Activated CD4-positive, alpha-beta T cell treated with anti-CD3 and anti-CD28 coated beads for 36 hours (primary cell): ENCODE results near the gene UGT1A4. TPM values are rescaled to one million over a fixed set of nuclear protein-coding genes. Genes with fewer than 3 reads are reported as not detected.
A peak's percentile ranks its signal among the peaks of the same experiment; 100 is the strongest.

ENCODE experiments used
- ATAC-seq: fragments of 200-7000 bp; cut with Tn5 transposase; one replicate; pipeline ENCODE4 v1.10.0; 2021; ENCODE audit warnings: mild to moderate bottlenecking, moderate library complexity
- CTCF ChIA-PET: fragments of 350-600 bp; sonication (Branson Sonifier 250); formaldehyde crosslinking; loops from one replicate; lab custom pipeline; 2021; ENCODE audit warnings: antibody characterized with exemption; lab: Charles Lee
- POLR2A ChIA-PET: fragments of 350-600 bp; sonication (Branson Sonifier 250); formaldehyde crosslinking; loops from one replicate; lab custom pipeline; 2021; ENCODE audit warnings: antibody characterized with exemption, inconsistent platforms; lab: Charles Lee
- DNase-seq: peaks from one replicate; pipeline ENCODE4 v3.0.0-alpha.2; 2020
- H3K27ac Mint-ChIP-seq: one replicate; pipeline ENCODE4 v1.8.0; 2021; ENCODE audit warnings: mixed read lengths
- H3K27me3 Mint-ChIP-seq: one replicate; pipeline ENCODE4 v1.8.0; 2021; ENCODE audit warnings: mixed read lengths
- H3K36me3 Mint-ChIP-seq: one replicate; pipeline ENCODE4 v1.8.0; 2021; ENCODE audit warnings: low read depth, mixed read lengths
- H3K4me1 Mint-ChIP-seq: one replicate; pipeline ENCODE4 v1.8.0; 2021; ENCODE audit warnings: mixed read lengths
- H3K4me3 Mint-ChIP-seq: one replicate; pipeline ENCODE4 v1.8.0; 2021; ENCODE audit warnings: mild to moderate bottlenecking, moderate library complexity, mixed read lengths
- H3K9me3 Mint-ChIP-seq: one replicate; pipeline ENCODE4 v1.8.0; 2021; ENCODE audit warnings: low read depth, mixed read lengths
- intact Hi-C, 2 experiments: fragments of 100-400 bp; cut with DNase I in 1 of 2; cut with micrococcal nuclease in 1 of 2; formaldehyde crosslinking; loops; one replicate each; pipeline versions ENCODE4 v1.14.2 to v1.15.1; 2022 to 2024; cut with DNase I, micrococcal nuclease
- total RNA-seq, 2 experiments: library from RNA; stranded (reverse); gene quantifications; one replicate each; pipeline ENCODE4 v1.2.3, GENCODE V29; 2021

The UGT1A4 gene
- total RNA-seq, 2 experiments from 2014 or later: not detected

DNA sequence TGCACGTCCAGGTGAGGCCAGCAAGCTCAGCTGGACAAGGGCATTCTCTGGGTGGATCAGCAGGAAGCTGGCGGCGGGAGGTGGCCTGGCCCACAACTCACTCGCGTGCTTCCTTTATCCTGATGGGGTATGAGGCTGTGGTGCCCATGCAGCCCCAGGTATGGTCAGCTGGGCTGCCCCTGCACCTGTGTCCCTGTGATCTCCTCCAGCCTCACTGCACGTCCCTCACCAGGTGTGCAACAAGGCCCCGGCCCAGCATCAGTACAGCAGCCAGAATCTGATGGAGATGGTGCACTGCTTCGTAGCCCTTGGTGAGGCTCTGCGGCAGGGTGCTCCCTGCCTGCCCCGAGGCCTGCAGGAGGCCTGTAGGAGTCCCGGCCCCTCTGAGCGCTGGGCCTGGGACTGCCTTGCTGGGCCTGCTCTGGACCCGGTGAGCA, 77.2 kb downstream of the UGT1A4 start:
- DNase-seq (no peak), ATAC-seq (no peak)
- H3K27me3 Mint-ChIP-seq: peaks cover 4% of the 10 kb centered on the region
- ChIA-PET CTCF (no interaction called here), POLR2A (no interaction called here)
- H3K4me1 Mint-ChIP-seq: no peaks in the 10 kb centered on the region
- no peaks in the 10 kb centered on the region for H3K9me3 Mint-ChIP-seq
- H3K27ac Mint-ChIP-seq: no peak overlapping the region
- H3K36me3 Mint-ChIP-seq: no peaks in the 10 kb centered on the region
- H3K4me3 Mint-ChIP-seq: no peak overlapping the region
- intact Hi-C loops: no loop called here

DNA sequence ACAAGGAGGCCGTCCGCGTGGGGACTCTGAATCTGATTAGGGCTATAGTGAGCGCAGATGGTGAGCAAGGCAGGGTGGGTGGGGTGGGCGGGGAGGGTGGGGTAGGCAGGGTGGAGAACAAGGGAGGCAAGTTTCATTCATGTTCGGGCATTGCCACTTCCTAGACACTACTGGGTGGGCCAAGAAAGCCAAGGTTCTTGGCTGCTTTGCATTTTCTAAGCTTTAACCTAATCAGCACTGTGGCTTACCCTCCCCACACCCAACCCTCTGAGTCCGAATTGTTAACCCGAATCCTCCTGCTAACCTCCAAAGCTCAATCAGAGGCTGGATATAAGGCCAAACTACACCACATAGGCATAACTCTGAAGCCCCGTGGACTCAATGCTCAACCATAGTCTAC, 77.7 kb downstream of the UGT1A4 start:
- Mint-ChIP-seq H3K36me3 (no peaks in the 10 kb centered on the region), H3K27ac (no peak overlapping the region), H3K27me3 (peaks cover 4% of the 10 kb centered on the region), H3K4me1 (peaks cover 2% of the 10 kb centered on the region), H3K4me3 (no peak overlapping the region), H3K9me3 (no peaks in the 10 kb centered on the region)
- DNase-seq (no peak), ATAC-seq (no peak)
- CTCF ChIA-PET: no interaction called here
- intact Hi-C loops: no loop called here
- POLR2A ChIA-PET: no interaction called here

DNA sequence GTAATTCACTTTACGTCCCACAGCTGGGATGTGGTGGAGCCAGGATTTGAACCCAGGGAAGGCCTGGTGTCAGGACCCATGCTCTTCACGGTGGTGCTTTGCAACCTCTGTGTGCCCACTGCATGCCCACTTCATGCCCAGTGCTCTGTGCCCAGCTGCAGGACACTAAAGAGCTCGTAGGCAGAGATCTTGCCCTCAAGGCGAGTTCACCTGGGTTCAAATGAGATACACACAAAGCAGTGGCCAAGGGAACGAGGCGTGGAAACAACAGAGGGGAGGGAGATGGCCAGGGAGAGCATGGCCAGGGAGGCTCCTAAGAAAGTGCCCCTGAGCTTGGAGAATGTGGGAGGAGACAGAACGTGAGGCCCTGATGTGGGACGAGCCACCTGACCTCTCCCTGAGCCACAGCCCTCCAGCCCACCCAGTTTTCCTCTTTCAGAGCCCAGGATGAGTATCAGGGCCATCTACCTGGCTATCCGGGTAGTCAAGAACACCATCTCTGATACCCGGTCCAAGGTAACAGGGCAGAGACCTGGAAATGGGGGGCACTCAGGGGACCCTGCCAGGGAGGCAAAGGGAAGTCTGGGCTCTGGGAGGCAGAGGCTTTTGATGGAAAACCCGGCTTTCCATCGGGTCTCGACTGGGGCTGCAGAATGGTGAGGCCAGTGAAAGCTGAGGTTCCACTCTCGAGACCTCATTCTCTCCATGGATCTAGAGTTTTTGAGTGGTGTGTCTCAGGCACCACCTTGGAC, 80.0 kb downstream of the UGT1A4 start:
- DNase-seq: no peak

DNA sequence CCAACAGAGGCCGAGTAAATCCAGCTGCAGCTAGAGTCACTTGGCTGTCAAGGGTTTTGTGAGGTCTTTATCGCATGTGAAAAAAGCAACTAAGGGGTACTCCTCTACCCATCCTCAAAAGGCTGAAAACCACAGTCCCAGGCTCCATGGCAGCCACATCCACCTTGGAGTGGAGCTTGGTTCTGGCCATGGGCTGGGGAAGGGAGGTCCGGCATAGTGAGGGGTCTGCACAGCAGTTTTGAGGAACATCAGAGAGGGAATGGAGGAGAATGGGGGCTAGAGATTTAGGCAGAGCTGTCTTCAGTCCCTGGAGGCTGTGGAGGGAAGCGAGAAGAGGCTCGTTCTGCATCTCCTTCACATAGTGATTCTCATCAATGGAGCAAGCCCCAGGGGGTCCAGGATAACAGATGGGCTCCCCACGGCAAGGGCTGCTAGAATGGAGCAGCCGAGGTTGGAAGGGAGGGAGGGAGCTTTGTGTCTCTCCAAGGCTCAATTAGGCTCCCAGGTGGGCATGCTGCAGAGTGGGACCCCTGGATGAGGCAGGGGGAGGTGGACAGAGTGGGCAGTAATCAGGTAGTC, 80.6 kb downstream of the UGT1A4 start:
- Mint-ChIP-seq H3K4me3 (no peak overlapping the region), H3K27ac (no peak overlapping the region), H3K36me3 (no peaks in the 10 kb centered on the region), H3K4me1 (peaks cover 2% of the 10 kb centered on the region), H3K27me3 (peaks cover 5% of the 10 kb centered on the region), H3K9me3 (no peaks in the 10 kb centered on the region)
- CTCF ChIA-PET: interaction anchor here (0.8 kb wide), 1 partner anchor 88 kb away, joined by 3 read pairs; no protein-coding TSS in a partner anchor
- ATAC-seq (no peak), DNase-seq (no peak)
- intact Hi-C loops: no loop called here
- POLR2A ChIA-PET: no interaction called here

More for the DNA sequence above, 80.0 kb downstream of the UGT1A4 start:
- Mint-ChIP-seq H3K36me3 (no peaks in the 10 kb centered on the region), H3K4me3 (no peak overlapping the region), H3K27me3 (peaks cover 4% of the 10 kb centered on the region), H3K4me1 (peaks cover 2% of the 10 kb centered on the region), H3K27ac (no peak overlapping the region), H3K9me3 (no peaks in the 10 kb centered on the region)
- ChIA-PET CTCF (no interaction called here), POLR2A (no interaction called here)
- no peak for ATAC-seq
- intact Hi-C loops: no loop called here

DNA sequence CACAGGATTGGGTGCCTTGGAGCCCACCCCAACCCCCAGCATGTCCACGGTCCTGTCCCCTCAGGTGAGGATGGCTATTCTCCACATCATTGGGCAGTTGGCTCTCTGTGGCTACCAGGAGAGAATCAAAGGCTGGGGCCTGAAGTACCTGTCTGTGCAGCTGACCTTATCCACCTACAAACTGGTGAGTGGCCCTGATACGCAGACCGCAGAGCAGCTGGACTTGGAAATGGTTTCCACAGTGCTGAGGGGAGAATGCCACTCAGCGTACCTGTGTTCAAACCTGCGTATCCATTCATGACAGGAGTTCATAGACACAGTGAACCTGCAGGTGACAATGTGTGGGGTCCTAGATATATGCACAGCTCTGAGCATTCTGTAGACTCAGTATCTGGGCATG, 81.2 kb downstream of the UGT1A4 start:
- ATAC-seq: no peak
- Mint-ChIP-seq H3K36me3 (no peaks in the 10 kb centered on the region), H3K27me3 (peaks cover 9% of the 10 kb centered on the region), H3K27ac (no peak overlapping the region), H3K9me3 (no peaks in the 10 kb centered on the region), H3K4me3 (no peak overlapping the region), H3K4me1 (peaks cover 2% of the 10 kb centered on the region)
- intact Hi-C loops: no loop called here
- POLR2A ChIA-PET: no interaction called here
- no peak for DNase-seq
- CTCF ChIA-PET: interaction anchor here (0.8 kb wide), 1 partner anchor 88 kb away, joined by 3 read pairs; no protein-coding TSS in a partner anchor

DNA sequence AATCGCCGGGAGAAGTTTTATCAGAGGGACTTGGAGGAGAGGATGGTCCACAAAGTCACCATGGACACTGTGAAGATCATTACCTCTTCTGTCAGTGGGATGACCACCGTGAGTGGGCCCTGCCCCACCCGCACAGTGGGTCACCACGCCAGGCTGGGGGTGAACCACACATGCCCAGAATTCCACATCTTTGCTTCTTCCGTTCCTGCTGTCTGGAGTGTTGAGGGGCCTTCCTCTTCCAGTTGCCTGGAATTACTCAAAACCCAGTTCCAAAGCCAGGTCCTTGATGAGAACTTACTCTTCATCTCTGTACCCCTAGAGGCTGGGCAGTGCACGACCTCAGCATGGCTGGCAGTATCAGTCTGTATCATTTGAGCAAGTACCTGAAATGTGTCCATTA, 81.7 kb downstream of the UGT1A4 start:
- intact Hi-C loops: no loop called here
- CTCF ChIA-PET: interaction anchor here (0.8 kb wide), 1 partner anchor 89 kb away, joined by 3 read pairs; no protein-coding TSS in a partner anchor
- no peak for ATAC-seq
- no peaks in the 10 kb centered on the region for H3K36me3 Mint-ChIP-seq
- DNase-seq: no peak
- H3K27me3 Mint-ChIP-seq: peaks cover 9% of the 10 kb centered on the region
- H3K9me3 Mint-ChIP-seq: no peaks in the 10 kb centered on the region
- H3K27ac Mint-ChIP-seq: no peak overlapping the region
- H3K4me3 Mint-ChIP-seq: no peak overlapping the region
- POLR2A ChIA-PET: no interaction called here
- peaks cover 2% of the 10 kb centered on the region for H3K4me1 Mint-ChIP-seq

DNA sequence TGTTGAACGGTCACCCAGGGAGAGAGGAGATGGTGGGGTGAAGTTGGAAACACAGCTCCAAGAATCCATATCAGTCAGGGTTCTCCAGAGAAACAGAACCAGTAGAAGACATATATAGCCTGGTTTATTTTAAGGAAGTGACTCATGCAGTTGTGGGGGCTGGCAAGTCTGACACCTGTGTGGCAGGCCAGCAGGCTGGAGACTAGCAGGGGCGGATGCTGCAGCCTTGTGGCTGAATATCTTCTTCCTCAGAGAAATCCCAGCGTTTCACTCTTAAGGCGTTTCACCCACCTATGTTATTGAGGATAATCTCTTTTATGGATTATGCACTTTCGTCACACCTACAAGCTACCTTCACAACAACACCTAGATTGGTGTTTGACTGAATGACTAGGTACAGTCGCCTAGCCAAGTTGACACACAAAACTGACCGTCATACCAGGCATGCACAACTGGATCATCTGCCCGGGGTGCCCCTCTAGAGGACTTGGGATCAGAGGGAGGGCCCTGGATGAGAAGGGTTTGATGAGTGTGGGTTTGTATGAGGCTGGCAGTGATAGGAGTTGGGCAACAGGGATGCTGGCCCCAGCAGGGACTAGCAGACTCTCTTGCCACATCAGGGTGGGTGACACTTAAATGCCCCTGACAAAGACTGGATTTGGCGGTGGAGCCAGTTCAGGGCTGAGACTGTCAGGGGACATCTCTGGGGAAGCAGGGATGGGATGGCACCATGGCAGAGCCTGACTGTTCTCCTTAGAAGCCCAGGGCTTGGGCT, 83.0 kb downstream of the UGT1A4 start:
- ChIA-PET POLR2A (no interaction called here), CTCF (no interaction called here)
- Mint-ChIP-seq H3K36me3 (no peaks in the 10 kb centered on the region), H3K4me1 (peaks cover 2% of the 10 kb centered on the region), H3K4me3 (no peak overlapping the region), H3K9me3 (no peaks in the 10 kb centered on the region), H3K27me3 (peaks cover 9% of the 10 kb centered on the region), H3K27ac (no peak overlapping the region)
- intact Hi-C loops: no loop called here
- DNase-seq (peak; percentile 43), ATAC-seq (peak; percentile 63)

DNA sequence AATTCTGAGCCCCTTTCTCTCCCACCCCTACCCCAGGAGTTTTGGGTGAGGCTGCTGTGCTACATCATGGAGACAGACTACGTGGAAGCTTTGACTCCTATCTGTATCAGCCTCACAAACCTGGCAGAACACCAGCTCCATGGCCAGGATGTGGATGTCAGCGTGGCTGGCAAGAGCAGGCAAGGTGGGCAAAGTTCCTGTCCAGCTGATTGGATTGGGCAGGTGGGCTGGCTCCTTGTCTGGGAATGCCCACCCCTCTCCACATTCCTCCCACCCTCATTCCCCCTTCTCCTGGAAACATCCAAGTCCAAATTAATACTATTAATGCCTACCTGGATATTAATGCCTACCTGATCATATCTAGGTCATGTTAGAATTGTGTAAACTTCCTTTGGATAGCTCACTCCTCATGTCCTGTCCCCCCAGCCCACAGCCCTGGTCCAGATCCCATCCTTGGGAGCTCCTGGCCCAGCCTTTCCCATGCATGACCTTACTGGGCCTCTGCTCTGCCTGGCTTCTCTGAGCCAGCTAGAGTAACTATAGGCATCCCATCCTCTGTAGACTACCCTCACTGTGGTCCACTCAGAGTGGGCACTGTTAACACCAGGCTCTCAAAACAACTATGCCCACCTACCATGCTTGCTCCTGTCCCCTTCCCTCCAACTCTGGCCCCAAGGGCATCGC, 83.7 kb downstream of the UGT1A4 start:
- DNase-seq: no peak
- ChIA-PET POLR2A (no interaction called here), CTCF (no interaction called here)
- ATAC-seq: no peak
- no peaks in the 10 kb centered on the region for H3K9me3 Mint-ChIP-seq
- H3K36me3 Mint-ChIP-seq: no peaks in the 10 kb centered on the region
- no peak overlapping the region for H3K27ac Mint-ChIP-seq
- peaks cover 9% of the 10 kb centered on the region for H3K27me3 Mint-ChIP-seq
- peaks cover 2% of the 10 kb centered on the region for H3K4me1 Mint-ChIP-seq
- intact Hi-C loops: no loop called here
- no peak overlapping the region for H3K4me3 Mint-ChIP-seq

DNA sequence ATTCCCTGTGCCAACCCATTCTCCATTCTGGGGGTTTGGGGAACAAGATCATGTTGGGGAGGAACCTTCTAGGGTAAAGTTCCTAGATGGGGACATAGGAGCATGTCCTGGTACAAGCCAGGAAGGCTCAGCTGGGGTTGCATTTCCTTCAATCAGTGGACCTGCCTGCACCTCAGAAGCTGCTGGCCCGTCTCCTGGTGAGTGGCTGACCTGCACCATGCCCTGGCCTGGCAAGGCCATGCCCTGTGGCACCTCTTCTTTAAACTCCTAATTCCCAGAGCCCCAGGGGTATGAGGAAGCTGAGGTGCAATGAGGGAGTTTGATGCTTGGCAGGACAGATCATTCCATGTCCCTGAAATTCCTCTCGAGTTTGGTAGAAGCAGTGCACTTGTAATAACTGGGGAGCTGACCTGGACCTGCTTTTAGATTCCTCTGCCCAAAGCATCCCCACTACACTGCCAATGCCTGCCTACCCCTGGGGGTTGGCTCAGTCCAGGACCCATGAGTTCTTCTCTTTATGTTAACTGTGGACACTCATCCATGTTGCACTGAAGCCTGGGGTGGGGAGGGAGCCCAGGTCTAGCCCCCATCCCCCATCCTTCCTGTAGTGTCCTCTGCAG, 84.9 kb downstream of the UGT1A4 start:
- DNase-seq: no peak
- ATAC-seq: no peak
- H3K36me3 Mint-ChIP-seq: no peaks in the 10 kb centered on the region
- H3K27ac Mint-ChIP-seq: no peak overlapping the region
- H3K27me3 Mint-ChIP-seq: peaks cover 9% of the 10 kb centered on the region
- no peaks in the 10 kb centered on the region for H3K9me3 Mint-ChIP-seq
- intact Hi-C loops: no loop called here
- H3K4me3 Mint-ChIP-seq: no peak overlapping the region
- peaks cover 2% of the 10 kb centered on the region for H3K4me1 Mint-ChIP-seq
- ChIA-PET POLR2A (no interaction called here), CTCF (no interaction called here)

DNA sequence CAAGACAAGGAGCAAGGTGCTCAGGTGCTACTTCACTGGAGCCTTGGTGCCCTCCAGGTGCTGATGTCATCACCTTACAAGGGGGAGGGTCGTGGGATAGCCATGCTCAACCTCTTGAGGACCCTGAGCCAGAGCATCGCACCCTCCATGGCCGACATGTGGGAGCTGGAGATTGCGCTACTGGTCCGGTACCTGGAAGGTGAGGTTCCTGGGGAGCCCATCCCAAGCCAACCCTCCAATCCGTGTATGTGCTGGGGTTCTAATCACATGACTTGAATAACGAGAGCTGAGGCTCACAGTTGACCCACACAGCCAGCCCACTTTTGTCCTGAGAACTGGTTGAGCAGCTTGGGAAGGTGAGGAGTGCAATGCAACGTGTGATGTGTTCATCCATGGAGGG, 85.5 kb downstream of the UGT1A4 start:
- intact Hi-C loops: no loop called here
- DNase-seq (no peak), ATAC-seq (no peak)
- Mint-ChIP-seq H3K27me3 (peaks cover 9% of the 10 kb centered on the region), H3K9me3 (no peaks in the 10 kb centered on the region), H3K4me1 (peaks cover 2% of the 10 kb centered on the region), H3K36me3 (no peaks in the 10 kb centered on the region), H3K4me3 (no peak overlapping the region), H3K27ac (no peak overlapping the region)
- POLR2A ChIA-PET: no interaction called here
- CTCF ChIA-PET: no interaction called here
